Measurements from ENCODE around the gene PPP2R2B. TPM values are rescaled to one million over a fixed set of nuclear protein-coding genes. Genes with fewer than 3 reads are reported as not detected.

The PPP2R2B gene
- total and polyA plus RNA-seq, 2 donors (not counting 3 experiments of a cell fraction or from before 2014, with no cell fraction given), result not detected

DNA sequence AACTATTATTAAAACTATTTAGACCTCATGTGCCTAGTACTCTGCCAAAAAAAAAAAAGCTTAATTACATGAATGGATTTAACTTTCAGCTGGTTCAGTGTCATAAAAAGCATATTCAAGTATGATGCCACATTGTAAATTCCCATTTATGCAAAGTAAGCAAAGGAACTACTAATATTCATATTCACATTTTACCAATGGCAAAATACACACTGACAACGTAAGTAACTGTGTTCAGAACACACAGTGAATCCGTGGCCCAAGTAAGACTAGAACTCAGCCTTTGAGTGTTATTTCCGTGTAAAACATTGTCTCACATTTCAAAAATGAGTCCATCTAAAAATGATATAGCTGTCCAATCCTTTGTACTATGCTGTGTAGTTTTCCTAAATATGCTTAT, 56.8 kb downstream of the PPP2R2B start:
- ChIA-PET POLR2A (no interaction called here), CTCF (no interaction called here)
- intact Hi-C loops (cut with micrococcal nuclease) (no loop called here), dilution Hi-C loops (cut with MboI; ENCODE audit: extremely low pct_ligation_motif_present, low sequenced_read_pairs) (no loop called here)
- TF ChIP-seq JUN (IDR thresholded peaks at IDR 0.05; ENCODE audit: borderline replicate concordance, insufficient read depth, insufficient read length, low read depth) (no peak), FOS (IDR thresholded peaks at IDR 0.05; ENCODE audit: borderline replicate concordance, insufficient read depth, low read length) (no peak), POLR2AphosphoS5 (IDR thresholded peaks at IDR 0.05; ENCODE audit: insufficient read depth, low read depth, low read length) (no peak), EZH2 (IDR thresholded peaks at IDR 0.05; ENCODE audit: borderline replicate concordance, low read depth, low read length, severe bottlenecking) (no peak)
- TF ChIP-seq, protein P1, sequence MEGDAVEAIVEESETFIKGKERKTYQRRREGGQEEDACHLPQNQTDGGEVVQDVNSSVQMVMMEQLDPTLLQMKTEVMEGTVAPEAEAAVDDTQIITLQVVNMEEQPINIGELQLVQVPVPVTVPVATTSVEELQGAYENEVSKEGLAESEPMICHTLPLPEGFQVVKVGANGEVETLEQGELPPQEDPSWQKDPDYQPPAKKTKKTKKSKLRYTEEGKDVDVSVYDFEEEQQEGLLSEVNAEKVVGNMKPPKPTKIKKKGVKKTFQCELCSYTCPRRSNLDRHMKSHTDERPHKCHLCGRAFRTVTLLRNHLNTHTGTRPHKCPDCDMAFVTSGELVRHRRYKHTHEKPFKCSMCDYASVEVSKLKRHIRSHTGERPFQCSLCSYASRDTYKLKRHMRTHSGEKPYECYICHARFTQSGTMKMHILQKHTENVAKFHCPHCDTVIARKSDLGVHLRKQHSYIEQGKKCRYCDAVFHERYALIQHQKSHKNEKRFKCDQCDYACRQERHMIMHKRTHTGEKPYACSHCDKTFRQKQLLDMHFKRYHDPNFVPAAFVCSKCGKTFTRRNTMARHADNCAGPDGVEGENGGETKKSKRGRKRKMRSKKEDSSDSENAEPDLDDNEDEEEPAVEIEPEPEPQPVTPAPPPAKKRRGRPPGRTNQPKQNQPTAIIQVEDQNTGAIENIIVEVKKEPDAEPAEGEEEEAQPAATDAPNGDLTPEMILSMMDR (IDR thresholded peaks at IDR 0.05; ENCODE audit: extremely low read depth in 1 of 2, insufficient read depth in 1 of 2, low read depth in 1 of 2, low read length in 2 of 2), result no peak
- TF ChIP-seq, protein P2, sequence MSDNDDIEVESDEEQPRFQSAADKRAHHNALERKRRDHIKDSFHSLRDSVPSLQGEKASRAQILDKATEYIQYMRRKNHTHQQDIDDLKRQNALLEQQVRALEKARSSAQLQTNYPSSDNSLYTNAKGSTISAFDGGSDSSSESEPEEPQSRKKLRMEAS (IDR thresholded peaks at IDR 0.05; ENCODE audit: insufficient read depth, insufficient read length), result no peak
- no peak overlapping the region for H2AFZ ChIP-seq (ENCODE audit: low read depth, low read length)
- no peaks in the 10 kb centered on the region for H3K9me1 ChIP-seq (replicated peaks; ENCODE audit: control insufficient read depth, extremely low read depth, insufficient read depth, low read length)
- no peak overlapping the region for H3K9ac ChIP-seq (replicated peaks; ENCODE audit: extremely low read depth, insufficient read depth, low read length)
- no peaks in the 10 kb centered on the region for H3K9me3 ChIP-seq (replicated peaks; ENCODE audit: control insufficient read depth, insufficient read depth, low read length)
- H3K4me2 ChIP-seq (ENCODE audit: insufficient read depth, low read length), result no peak overlapping the region
- no peaks in the 10 kb centered on the region for H3K36me3 ChIP-seq (ENCODE audit: control insufficient read depth in 2 of 2, extremely low read depth in 1 of 2, insufficient read depth in 2 of 2, low read length in 2 of 2)
- no peaks in the 10 kb centered on the region for H3K4me1 ChIP-seq (ENCODE audit: control insufficient read depth, extremely low read depth, insufficient read depth, low read length)
- no peaks in the 10 kb centered on the region for H4K20me1 ChIP-seq (replicated peaks; ENCODE audit: control insufficient read depth, extremely low read depth, insufficient read depth, low read length)
- no peak overlapping the region for H3K27ac ChIP-seq (ENCODE audit: insufficient read depth, low read depth, low read length)
- no peaks in the 10 kb centered on the region for H3K79me2 ChIP-seq (ENCODE audit: control insufficient read depth, insufficient read depth, low read length)
- FAIRE-seq (no peak), DNase-seq (ENCODE audit: low read depth, low spot score) (no peak)
- BruUV-seq (replicated peaks), result no TSS peak
- no peak overlapping the region for H3K4me3 ChIP-seq (replicated peaks in 1 of 3; ENCODE audit: insufficient read depth in 1 of 3, low read depth in 1 of 3, low read length in 3 of 3)
- no peaks in the 10 kb centered on the region for H3K27me3 ChIP-seq (ENCODE audit: control insufficient read depth in 2 of 2, insufficient read depth in 2 of 2, low read length in 2 of 2)
